SK-N-SH (cell line): ENCODE data around the gene PPP1R14B. TPM values are rescaled to one million over a fixed set of nuclear protein-coding genes. Genes with fewer than 3 reads are reported as not detected.

ENCODE experiments used
- CTCF ChIA-PET: fragments of 300-600, 350-600 bp; formaldehyde crosslinking; extraction: SDS; loops from one replicate; lab custom pipeline; 2021; lab: Yijun Ruan, JAX
- POLR2A ChIA-PET: fragments of 350-600 bp; sonication (Branson Sonifier 250); formaldehyde crosslinking; extraction: SDS; loops from one replicate; lab custom pipeline; 2020; ENCODE audit warnings: antibody characterized with exemption, inconsistent platforms; lab: Yijun Ruan, JAX
- DNase-seq: peaks from one replicate; pipeline ENCODE4 v3.0.0; 2012
- H2AFZ ChIP-seq: fragments of 200-600 bp; sonication (generic); 2 replicates; pipeline ENCODE4 v1.8.1; 2016; ENCODE audit warnings: antibody characterized with exemption, mild to moderate bottlenecking, low read depth
- H3F3A ChIP-seq: fragments of 200-600 bp; sonication (generic); replicated peaks from 2 replicates; pipeline ENCODE3; 2016; ENCODE audit warnings: antibody characterized with exemption, mild to moderate bottlenecking; ENCODE audit not compliant: insufficient read depth
- H3K27ac ChIP-seq, 2 experiments: fragments of 200-500 bp in 1 of 2; fragments of 200-600 bp in 1 of 2; sonication (Bioruptor generic) in 1 of 2; sonication (generic), shearing (Covaris generic) in 1 of 2; 2 replicates each; pipeline versions ENCODE4 v1.5.1 to v1.6.1; 2014 to 2016; ENCODE audit warnings: low read depth in 2 of 2, inconsistent platforms in 1 of 2, low read length in 1 of 2, mild to moderate bottlenecking in 1 of 2, mixed read lengths in 1 of 2
- H3K27me3 ChIP-seq: fragments of 200-600 bp; sonication (generic), shearing (Covaris generic); 2 replicates; pipeline ENCODE4 v1.6.1; 2016; ENCODE audit warnings: mixed run types; ENCODE audit not compliant: insufficient read depth
- H3K36me3 ChIP-seq, 2 experiments: fragments of 200-500 bp in 1 of 2; fragments of 200-600 bp in 1 of 2; sonication (Bioruptor generic) in 1 of 2; sonication (generic) in 1 of 2; replicated peaks in 1 of 2; 2 replicates each; pipeline versions ENCODE3 to v1.5.1; 2014 to 2016; ENCODE audit warnings: low read length in 1 of 2, mild to moderate bottlenecking in 1 of 2; ENCODE audit not compliant: insufficient read depth in 2 of 2, control insufficient read depth in 1 of 2
- H3K4me1 ChIP-seq, 2 experiments: fragments of 200-500 bp in 1 of 2; fragments of 200-600 bp in 1 of 2; sonication (Bioruptor generic) in 1 of 2; sonication (generic), shearing (Covaris generic) in 1 of 2; 2 replicates each; pipeline versions ENCODE4 v1.5.1 to v1.6.1; 2014 to 2016; ENCODE audit warnings: low read depth in 1 of 2, low read length in 1 of 2, mixed run types in 1 of 2; ENCODE audit not compliant: insufficient read depth in 2 of 2, control insufficient read depth in 1 of 2
- H3K4me2 ChIP-seq: fragments of 200-600 bp; sonication (generic), shearing (Covaris generic); 2 replicates; pipeline ENCODE4 v1.6.1; 2017; ENCODE audit warnings: mixed run types
- H3K4me3 ChIP-seq, 2 experiments: fragments of 200-500 bp in 1 of 2; fragments of 200-600 bp in 1 of 2; sonication (Bioruptor generic) in 1 of 2; sonication (generic), shearing (Covaris generic) in 1 of 2; 2 replicates each; pipeline versions ENCODE4 v1.5.1 to v1.8.1; 2014 to 2016; ENCODE audit warnings: low read depth in 2 of 2, inconsistent platforms in 1 of 2, low read length in 1 of 2, mild to moderate bottlenecking in 1 of 2, mixed read lengths in 1 of 2, moderate library complexity in 1 of 2
- H3K79me2 ChIP-seq: fragments of 200-600 bp; sonication (generic); 2 replicates; pipeline ENCODE4 v1.8.1; 2017; ENCODE audit warnings: mild to moderate bottlenecking; ENCODE audit not compliant: insufficient read depth
- H3K9ac ChIP-seq: fragments of 200-600 bp; sonication (generic); 2 replicates; pipeline ENCODE4 v1.6.1; 2017; ENCODE audit warnings: mixed run types
- H3K9me2 ChIP-seq: fragments of 200-600 bp; sonication (generic); 2 replicates; pipeline ENCODE4 v1.6.1; 2017; ENCODE audit warnings: mixed run types
- H3K9me3 ChIP-seq: fragments of 200-600 bp; sonication (generic); 2 replicates; pipeline ENCODE4 v1.6.1; 2017; ENCODE audit warnings: mixed run types, mild to moderate bottlenecking, moderate library complexity
- H4K20me1 ChIP-seq: fragments of 200-600 bp; sonication (generic); 2 replicates; pipeline ENCODE4 v1.6.1; 2017; ENCODE audit warnings: mild to moderate bottlenecking, mixed run types; ENCODE audit not compliant: insufficient read depth
- EP300 ChIP-seq, 2 experiments: IDR thresholded peaks; 2 replicates each; pipeline versions ENCODE4 v1.4.0 to v1.6.1; 2012; ENCODE audit warnings: borderline replicate concordance in 1 of 2, low read depth in 1 of 2, low read length in 1 of 2
- FOSL2 ChIP-seq: IDR thresholded peaks from 2 replicates; pipeline ENCODE4 v1.4.0; 2012; ENCODE audit warnings: low read depth, mild to moderate bottlenecking, moderate library complexity, borderline replicate concordance
- GABPA ChIP-seq: IDR thresholded peaks from 2 replicates; pipeline ENCODE4 v1.4.0; 2012; ENCODE audit warnings: low read depth, mild to moderate bottlenecking
- GATA2 ChIP-seq: sonication (generic); formaldehyde crosslinking; IDR thresholded peaks from 2 replicates; pipeline ENCODE4 v1.5.0; 2020; ENCODE audit warnings: mild to moderate bottlenecking, missing genetic modification reagents
- JUND ChIP-seq: IDR thresholded peaks from 2 replicates; pipeline ENCODE4 v1.4.0; 2012
- MEF2A ChIP-seq: IDR thresholded peaks from 2 replicates; pipeline ENCODE4 v1.4.0; 2012; ENCODE audit warnings: low read depth, borderline replicate concordance
- MXI1 ChIP-seq: IDR thresholded peaks from 2 replicates; pipeline ENCODE4 v1.6.1; 2012; ENCODE audit warnings: mild to moderate bottlenecking, low read depth, low read length, improper control_type of control experiment
- NFIC ChIP-seq: IDR thresholded peaks from 2 replicates; pipeline ENCODE4 v1.4.0; 2012; ENCODE audit warnings: borderline replicate concordance
- POLR2AphosphoS5 ChIP-seq: IDR thresholded peaks from 2 replicates; pipeline ENCODE4 v1.6.1; 2012; ENCODE audit warnings: low read depth, low read length
- RCOR1 ChIP-seq: fragments of 150-350 bp; IDR thresholded peaks from 2 replicates; pipeline ENCODE4 v1.6.1; 2017; ENCODE audit warnings: antibody characterized with exemption, low read length
- RFX5 ChIP-seq: IDR thresholded peaks from 2 replicates; pipeline ENCODE4 v1.6.1; 2012; ENCODE audit warnings: mild to moderate bottlenecking, improper control_type of control experiment, low read length
- RXRA ChIP-seq: IDR thresholded peaks from 2 replicates; pipeline ENCODE4 v1.4.0; 2012; ENCODE audit warnings: low read depth, mild to moderate bottlenecking, borderline replicate concordance
- SIN3A ChIP-seq: IDR thresholded peaks from 2 replicates; pipeline ENCODE4 v1.6.1; 2012; ENCODE audit warnings: low read depth, mild to moderate bottlenecking, low read length, moderate library complexity, borderline replicate concordance
- SMC3 ChIP-seq: IDR thresholded peaks from 2 replicates; pipeline ENCODE4 v1.6.1; 2012; ENCODE audit warnings: low read depth, low read length, improper control_type of control experiment
- TCF12 ChIP-seq: IDR thresholded peaks from 2 replicates; pipeline ENCODE4 v1.4.0; 2012
- TEAD4 ChIP-seq: IDR thresholded peaks from 2 replicates; pipeline ENCODE4 v1.4.0; 2012; ENCODE audit warnings: mild to moderate bottlenecking, borderline replicate concordance; ENCODE audit not compliant: insufficient read depth
- YY1 ChIP-seq: IDR thresholded peaks from 2 replicates; pipeline ENCODE4 v1.4.0; 2012; ENCODE audit warnings: low read depth, mild to moderate bottlenecking
- WGBS: methylation state at CpG from one replicate; pipeline ENCODE4 v1.1.6; 2017; ENCODE audit warnings: low lambda C conversion rate; 5-methylcytosine and 5-hydroxymethylcytosine counted together
- polyA plus RNA-seq, 3 experiments: library from polyadenylated mRNA; depleted of rRNA; stranded (reverse); fragments of >200 nt; gene quantifications; 2 replicates each; pipeline ENCODE4 v1.2.3, GENCODE V29; 2012
- TF ChIP-seq, protein P1 (sequence below): IDR thresholded peaks from 2 replicates; pipeline ENCODE4; 2012
- TF ChIP-seq, protein P2 (sequence below): IDR thresholded peaks from 2 replicates; pipeline ENCODE4 v1.4.0; 2012; ENCODE audit warnings: low read depth
- TF ChIP-seq, protein P3 (sequence below): fragments of 200-600 bp; sonication (generic); IDR thresholded peaks from 2 replicates; pipeline ENCODE4 v1.6.1; 2017; ENCODE audit warnings: antibody characterized with exemption, mild to moderate bottlenecking, moderate library complexity
- TF ChIP-seq, protein P4 (sequence below): fragments of 150-350 bp; IDR thresholded peaks from 2 replicates; pipeline ENCODE4 v1.6.1; 2016; ENCODE audit warnings: mild to moderate bottlenecking, low read depth, low read length

PPP1R14B gene
- polyA plus RNA-seq, 1 of the 3 experiments (the other 2 are of a cell fraction): 523 TPM

DNA sequence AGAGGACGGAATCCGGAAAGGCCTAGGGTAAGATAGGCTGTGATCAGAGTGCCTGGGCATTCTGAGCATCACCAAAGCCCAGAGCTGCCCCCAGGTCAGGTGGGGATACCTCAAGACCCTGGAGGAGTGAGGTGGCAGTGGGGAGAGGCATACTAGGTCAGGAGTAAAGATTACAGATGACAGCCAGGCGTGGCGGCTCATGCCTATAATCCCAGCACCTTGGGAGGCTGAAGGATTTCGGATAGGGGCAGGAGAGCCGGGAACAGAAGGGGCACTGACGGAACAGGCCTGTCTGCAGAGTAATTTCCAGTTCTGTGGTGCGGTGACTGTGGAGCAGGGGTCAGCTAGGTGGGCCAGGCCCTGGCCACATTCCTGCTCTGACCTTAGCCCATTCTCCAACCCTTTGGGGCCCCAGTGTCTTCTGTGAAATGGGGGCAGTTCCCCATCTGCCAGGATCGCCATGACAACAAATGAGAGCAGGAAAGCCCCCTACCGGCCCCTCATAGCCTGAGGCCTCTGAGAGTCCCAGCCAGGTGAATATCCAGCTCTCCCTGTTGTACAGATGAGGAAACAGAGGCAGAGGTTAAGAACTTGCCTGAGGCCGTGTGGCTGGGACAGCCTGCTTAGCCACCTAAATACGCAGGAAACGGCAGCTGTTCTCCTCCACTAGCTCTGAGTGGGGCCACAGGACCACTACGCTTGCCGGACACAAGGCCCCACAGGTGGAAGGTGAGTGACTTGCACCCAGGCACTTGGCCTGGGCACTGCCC lies 28.5 kb upstream of the PPP1R14B start:
- CTCF ChIA-PET: interaction anchor here (1.2 to 7.6 kb wide), 2 partner anchors 28 to 80 kb away, joined by 3 to 139 read pairs; partner anchors contain the start of genes CATSPERZ and ESRRA
- POLR2A ChIA-PET: no interaction called here

DNA sequence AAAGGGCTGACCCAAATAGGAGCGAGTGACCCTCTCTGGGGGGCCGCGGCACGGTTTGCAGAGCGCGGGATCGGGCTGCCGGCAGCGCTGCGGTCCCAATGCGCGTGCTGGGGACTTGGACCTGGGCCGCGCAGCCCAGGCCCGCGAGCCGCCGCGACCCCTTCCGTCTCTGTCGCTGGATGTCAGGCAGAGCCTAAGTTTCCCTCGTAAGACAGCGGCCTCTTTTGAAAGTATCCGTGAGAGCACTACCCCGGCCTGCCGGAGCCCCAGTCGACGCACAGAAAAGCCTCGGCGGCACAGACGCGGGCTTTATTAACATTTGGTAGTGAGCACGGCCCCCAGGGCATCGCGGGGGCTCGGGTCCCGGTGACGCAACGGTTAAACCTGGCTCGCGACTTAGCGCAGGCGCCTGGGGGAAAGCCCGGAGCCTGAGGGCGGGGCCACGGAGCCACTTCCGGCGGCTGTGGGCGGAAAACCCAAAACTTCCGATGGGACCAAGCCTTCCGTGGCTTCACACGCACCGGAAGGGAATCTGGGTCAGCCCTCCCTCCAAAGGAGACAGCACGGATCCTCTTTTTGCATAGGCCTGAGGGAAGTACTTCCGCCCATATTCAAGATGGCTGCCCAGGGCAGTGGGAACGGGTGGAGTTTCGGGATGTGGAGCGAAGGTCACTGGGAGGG lies 22.9 kb upstream of the PPP1R14B start:
- peak; percentile 86 for DNase-seq
- peak overlapping the region; percentile 83; the same call in 1 of the 2 replicates for H2AFZ ChIP-seq
- ChIA-PET CTCF (interaction anchor here (0.7 to 6.9 kb wide), 15 partner anchors 11 to 90 kb away, joined by 3 to 89 read pairs (median 10); partner anchors contain the start of genes BAD, ESRRA, FERMT3 and KCNK4), POLR2A (interaction anchor here (1.0 to 6.5 kb wide), 9 partner anchors 15 to 84 kb away, joined by 3 to 112 read pairs (median 9); partner anchors contain the start of genes BAD, ESRRA, FKBP2 and GPR137)
- peak overlapping the region; percentile 97 to 99 for H3K27ac ChIP-seq
- WGBS: 1% methylated on average over 22 of the region's 58 CpGs
- no peaks in the 10 kb centered on the region for H3K9me2 ChIP-seq
- no peaks in the 10 kb centered on the region for H4K20me1 ChIP-seq
- no peaks in the 10 kb centered on the region for H3K9me3 ChIP-seq
- peak overlapping the region; percentile 84 for H3K9ac ChIP-seq
- H3K4me3 ChIP-seq: peak overlapping the region; percentile 60 to 76
- H3K27me3 ChIP-seq: no peaks in the 10 kb centered on the region
- H3K4me2 ChIP-seq: peak overlapping the region; percentile 96
- H3K4me1 ChIP-seq: peaks cover 12 to 41% of the 10 kb centered on the region in 2 experiments; a peak in 2 of 4 replicates
- H3K79me2 ChIP-seq: peaks cover 19% of the 10 kb centered on the region
- peaks cover 7 to 20% of the 10 kb centered on the region in 2 experiments for H3K36me3 ChIP-seq
- H3F3A ChIP-seq: peaks cover 40% of the 10 kb centered on the region
- TF ChIP-seq YY1: peak; percentile 99
- no peak for TF ChIP-seq SMC3
- TF ChIP-seq, protein P1, sequence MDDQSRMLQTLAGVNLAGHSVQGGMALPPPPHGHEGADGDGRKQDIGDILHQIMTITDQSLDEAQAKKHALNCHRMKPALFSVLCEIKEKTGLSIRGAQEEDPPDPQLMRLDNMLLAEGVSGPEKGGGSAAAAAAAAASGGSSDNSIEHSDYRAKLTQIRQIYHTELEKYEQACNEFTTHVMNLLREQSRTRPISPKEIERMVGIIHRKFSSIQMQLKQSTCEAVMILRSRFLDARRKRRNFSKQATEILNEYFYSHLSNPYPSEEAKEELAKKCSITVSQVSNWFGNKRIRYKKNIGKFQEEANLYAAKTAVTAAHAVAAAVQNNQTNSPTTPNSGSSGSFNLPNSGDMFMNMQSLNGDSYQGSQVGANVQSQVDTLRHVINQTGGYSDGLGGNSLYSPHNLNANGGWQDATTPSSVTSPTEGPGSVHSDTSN: peak; percentile 46; the same call in 1 of the 2 replicates
- TF ChIP-seq, protein P2, sequence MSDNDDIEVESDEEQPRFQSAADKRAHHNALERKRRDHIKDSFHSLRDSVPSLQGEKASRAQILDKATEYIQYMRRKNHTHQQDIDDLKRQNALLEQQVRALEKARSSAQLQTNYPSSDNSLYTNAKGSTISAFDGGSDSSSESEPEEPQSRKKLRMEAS: peak; percentile 34; the same call in 1 of the 2 replicates
- TF ChIP-seq EP300 (IDR thresholded peaks at IDR 0.05; ENCODE audit: borderline replicate concordance in 1 of 2, low read depth in 1 of 2, low read length in 1 of 2): no peak; a peak in 1 of 4 replicates
- peak; percentile 47; the same call in 1 of the 2 replicates for TF ChIP-seq JUND
- TF ChIP-seq MXI1: no peak
- no peak for TF ChIP-seq MEF2A
- TF ChIP-seq NFIC: no peak
- TF ChIP-seq FOSL2: 0 out of 2 replicates have a peak, but pooled peaks have one; percentile 34
- 0 out of 2 replicates have a peak, but pooled peaks have one; percentile 19 for TF ChIP-seq TEAD4

More for the DNA sequence above, 28.5 kb upstream of the PPP1R14B start:
- Histone ChIP-seq H3K27ac (no peak overlapping the region), H3K9me3 (no peaks in the 10 kb centered on the region), H3K27me3 (no peaks in the 10 kb centered on the region), H3K4me2 (no peak overlapping the region), H2AFZ (no peak overlapping the region), H3K9ac (no peak overlapping the region), H3K9me2 (no peaks in the 10 kb centered on the region), H4K20me1 (no peaks in the 10 kb centered on the region), H3K36me3 (peaks cover 3 to 22% of the 10 kb centered on the region in 2 experiments), H3F3A (peaks cover 20% of the 10 kb centered on the region), H3K4me3 (no peak overlapping the region), H3K79me2 (peaks cover 22% of the 10 kb centered on the region), H3K4me1 (peaks cover 0 to 8% of the 10 kb centered on the region in 2 experiments; a peak in 1 of 4 replicates)
- over 99% methylated on average over 9 of the region's 15 CpGs for WGBS
- DNase-seq: no peak
- TF ChIP-seq RXRA (no peak), RCOR1 (no peak), YY1 (no peak), EP300 (IDR thresholded peaks at IDR 0.05; ENCODE audit: borderline replicate concordance in 1 of 2, low read depth in 1 of 2, low read length in 1 of 2) (no peak), GABPA (no peak), SIN3A (no peak), POLR2AphosphoS5 (no peak), JUND (no peak), SMC3 (no peak), TEAD4 (no peak), GATA2 (CRISPR knock-in tag) (no peak), TCF12 (no peak), RFX5 (no peak)
- TF ChIP-seq, protein P3, sequence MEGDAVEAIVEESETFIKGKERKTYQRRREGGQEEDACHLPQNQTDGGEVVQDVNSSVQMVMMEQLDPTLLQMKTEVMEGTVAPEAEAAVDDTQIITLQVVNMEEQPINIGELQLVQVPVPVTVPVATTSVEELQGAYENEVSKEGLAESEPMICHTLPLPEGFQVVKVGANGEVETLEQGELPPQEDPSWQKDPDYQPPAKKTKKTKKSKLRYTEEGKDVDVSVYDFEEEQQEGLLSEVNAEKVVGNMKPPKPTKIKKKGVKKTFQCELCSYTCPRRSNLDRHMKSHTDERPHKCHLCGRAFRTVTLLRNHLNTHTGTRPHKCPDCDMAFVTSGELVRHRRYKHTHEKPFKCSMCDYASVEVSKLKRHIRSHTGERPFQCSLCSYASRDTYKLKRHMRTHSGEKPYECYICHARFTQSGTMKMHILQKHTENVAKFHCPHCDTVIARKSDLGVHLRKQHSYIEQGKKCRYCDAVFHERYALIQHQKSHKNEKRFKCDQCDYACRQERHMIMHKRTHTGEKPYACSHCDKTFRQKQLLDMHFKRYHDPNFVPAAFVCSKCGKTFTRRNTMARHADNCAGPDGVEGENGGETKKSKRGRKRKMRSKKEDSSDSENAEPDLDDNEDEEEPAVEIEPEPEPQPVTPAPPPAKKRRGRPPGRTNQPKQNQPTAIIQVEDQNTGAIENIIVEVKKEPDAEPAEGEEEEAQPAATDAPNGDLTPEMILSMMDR: no peak
- TF ChIP-seq, protein P4, sequence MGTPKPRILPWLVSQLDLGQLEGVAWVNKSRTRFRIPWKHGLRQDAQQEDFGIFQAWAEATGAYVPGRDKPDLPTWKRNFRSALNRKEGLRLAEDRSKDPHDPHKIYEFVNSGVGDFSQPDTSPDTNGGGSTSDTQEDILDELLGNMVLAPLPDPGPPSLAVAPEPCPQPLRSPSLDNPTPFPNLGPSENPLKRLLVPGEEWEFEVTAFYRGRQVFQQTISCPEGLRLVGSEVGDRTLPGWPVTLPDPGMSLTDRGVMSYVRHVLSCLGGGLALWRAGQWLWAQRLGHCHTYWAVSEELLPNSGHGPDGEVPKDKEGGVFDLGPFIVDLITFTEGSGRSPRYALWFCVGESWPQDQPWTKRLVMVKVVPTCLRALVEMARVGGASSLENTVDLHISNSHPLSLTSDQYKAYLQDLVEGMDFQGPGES: no peak
